AG09309 (cell line): ENCODE data around the gene RAB1A.

Source experiments
- DNase-seq: peaks from one replicate; pipeline ENCODE4 v3.0.0-alpha.2; 2010; ENCODE audit warnings: low read depth
- H3K4me3 ChIP-seq: 2 replicates; pipeline ENCODE4 v1.5.1; 2011; ENCODE audit warnings: mild to moderate bottlenecking, low read depth, low read length, moderate library complexity; ENCODE audit not compliant: control insufficient read depth
- TF ChIP-seq, protein P1 (sequence below): IDR thresholded peaks from 2 replicates; pipeline ENCODE4 v1.5.1; 2011; ENCODE audit warnings: mild to moderate bottlenecking, low read depth, low read length, inconsistent platforms; ENCODE audit not compliant: insufficient read depth, control insufficient read depth; ENCODE audit errors: missing control alignments

Gene RAB1A

DNA sequence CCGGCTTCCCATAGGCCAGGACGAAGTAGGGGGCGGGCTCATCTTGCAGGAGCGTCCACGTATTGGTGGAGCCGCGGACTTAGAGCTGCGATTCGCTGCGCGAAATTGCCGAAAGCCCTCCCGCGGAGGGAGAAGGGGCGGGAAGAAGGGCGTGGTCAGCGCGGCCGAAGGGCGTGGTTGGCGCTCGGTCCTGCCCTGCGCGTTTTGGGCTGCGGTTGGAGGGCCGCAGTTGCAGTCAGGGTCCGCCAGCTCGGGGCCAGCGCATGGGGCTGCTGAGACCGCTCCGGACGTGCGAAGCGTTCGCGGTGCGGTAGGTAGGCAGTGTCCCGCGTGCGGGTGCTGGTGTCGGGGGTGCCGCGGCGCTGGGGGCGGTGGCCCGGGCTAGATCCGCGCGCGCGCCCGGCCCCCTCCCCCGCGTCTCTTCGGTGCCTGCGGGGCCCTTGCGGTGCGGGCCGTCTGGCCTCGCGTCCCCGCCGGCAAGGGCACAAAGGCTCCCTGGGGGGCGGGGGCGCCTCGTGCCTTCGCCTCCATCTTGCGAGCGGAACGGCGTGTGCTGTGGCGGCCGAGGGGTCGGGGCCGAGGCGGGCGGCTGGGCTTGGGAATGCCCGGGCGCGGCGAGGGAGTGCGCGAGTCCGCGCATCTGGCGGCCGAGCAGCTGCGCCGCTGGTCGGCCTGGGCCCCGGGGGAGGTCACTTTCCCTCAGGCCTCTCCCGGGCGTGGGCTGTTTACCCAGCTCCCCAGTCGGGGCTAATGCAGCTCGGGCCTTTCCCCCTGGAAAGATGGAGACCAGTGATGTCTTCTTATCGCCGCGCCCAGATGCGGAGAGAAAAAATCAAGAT lies 73.5 kb downstream of the RAB1A start, which contains the start of gene CEP68:
CEP68 (plus strand) TSS at position 202 of the 839 bp plus-strand sequence. CDS start 13,029 bp downstream, outside the sequence.
- H3K4me3 ChIP-seq = peak within 1 kb of the TSS; percentile 74
- TF ChIP-seq, protein P1, sequence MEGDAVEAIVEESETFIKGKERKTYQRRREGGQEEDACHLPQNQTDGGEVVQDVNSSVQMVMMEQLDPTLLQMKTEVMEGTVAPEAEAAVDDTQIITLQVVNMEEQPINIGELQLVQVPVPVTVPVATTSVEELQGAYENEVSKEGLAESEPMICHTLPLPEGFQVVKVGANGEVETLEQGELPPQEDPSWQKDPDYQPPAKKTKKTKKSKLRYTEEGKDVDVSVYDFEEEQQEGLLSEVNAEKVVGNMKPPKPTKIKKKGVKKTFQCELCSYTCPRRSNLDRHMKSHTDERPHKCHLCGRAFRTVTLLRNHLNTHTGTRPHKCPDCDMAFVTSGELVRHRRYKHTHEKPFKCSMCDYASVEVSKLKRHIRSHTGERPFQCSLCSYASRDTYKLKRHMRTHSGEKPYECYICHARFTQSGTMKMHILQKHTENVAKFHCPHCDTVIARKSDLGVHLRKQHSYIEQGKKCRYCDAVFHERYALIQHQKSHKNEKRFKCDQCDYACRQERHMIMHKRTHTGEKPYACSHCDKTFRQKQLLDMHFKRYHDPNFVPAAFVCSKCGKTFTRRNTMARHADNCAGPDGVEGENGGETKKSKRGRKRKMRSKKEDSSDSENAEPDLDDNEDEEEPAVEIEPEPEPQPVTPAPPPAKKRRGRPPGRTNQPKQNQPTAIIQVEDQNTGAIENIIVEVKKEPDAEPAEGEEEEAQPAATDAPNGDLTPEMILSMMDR = no peak
- peak; percentile 86 for DNase-seq

DNA sequence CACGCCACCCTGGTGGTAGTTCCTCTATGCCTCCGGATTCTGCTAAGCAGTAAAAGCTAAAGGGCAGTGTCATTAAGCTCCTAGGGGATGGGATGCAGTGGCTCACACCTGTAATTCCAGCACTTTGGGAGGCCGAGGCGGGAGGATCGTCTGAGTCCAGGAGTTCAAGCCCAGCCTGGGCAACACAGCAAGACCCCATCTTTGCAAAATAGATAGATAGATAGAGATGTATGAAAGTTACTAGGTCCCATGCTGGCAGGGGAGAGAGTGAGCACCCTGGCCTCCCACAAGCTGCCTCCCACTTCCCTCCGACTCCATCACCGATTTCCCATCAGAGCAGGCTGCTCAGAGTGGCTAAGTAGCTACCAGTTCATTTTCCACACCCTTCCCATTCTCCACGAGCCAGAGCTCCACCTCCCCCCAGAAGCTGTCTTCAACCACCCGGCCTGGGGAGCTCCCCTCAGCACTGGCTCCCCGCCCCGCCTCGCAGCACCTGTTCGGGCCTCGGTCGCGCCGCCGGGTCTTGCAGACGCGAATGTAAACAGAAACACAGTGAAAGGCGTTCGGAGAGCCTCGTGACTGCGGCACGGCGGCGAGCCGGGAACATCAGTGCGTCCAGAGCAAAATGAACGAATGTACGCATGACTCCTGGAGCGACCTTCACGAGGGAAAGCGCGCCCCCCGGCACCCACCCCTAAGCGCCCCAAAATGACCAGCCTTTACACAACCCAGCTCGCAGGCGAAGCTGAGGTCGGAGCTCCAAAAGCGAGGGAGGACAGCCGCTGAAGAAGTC lies 74.3 kb downstream of the RAB1A start:
- no peak for DNase-seq
- TF ChIP-seq, protein P1 = no peak
- H3K4me3 ChIP-seq = peak overlapping the region; percentile 74

DNA sequence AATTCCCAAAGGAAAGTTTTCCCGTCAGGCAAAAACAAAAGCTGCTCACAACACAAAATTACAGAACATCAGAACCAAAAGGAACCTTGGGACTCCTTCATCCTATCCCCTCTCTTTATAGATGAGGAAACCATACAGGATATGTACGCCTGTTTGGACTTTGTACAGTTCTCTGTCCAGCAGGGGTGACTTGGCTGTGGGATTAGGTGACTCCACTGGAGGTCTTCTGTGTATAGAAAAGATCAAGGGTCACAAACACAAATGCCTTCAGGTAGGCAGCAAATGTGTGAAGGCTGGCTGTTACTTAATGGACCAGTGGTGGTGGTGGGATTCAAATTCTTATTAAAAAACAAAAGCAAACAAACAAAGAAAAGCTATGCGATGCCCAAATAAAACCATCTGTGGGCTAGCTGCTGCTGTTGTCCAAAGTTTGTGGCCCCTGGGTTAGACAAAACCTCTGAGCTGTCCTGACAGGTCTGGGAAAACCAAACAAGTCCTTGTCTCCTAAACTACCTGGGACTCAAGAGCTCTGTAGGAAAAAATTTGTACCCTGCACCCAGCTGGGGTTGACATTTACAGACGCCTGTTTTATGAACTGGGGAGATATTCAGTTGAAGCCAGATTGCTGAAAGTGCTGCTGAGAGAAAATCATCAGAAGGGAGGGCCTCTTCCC lies 75.0 kb downstream of the RAB1A start:
- TF ChIP-seq, protein P1 = no peak
- DNase-seq = no peak
- no peak overlapping the region for H3K4me3 ChIP-seq

DNA sequence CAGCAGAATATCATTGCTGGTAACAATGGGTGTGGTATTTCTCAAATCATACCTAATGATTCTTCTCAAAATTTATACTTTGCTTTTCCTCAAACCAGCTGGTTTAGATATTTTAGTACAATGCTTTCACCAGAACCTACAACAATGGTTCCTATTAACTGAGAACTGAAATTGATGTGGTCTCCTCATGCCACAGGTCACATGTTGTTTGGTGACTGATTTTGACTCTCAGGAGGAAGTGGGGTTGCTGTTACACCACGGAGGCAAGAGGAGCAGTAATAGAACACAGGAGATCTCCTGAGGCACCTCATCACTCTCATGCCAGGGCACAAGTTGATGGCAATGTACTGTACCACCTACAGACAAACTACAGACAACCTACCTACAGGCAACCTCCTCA lies 76.7 kb downstream of the RAB1A start:
- TF ChIP-seq, protein P1 = no peak
- no peak for DNase-seq
- H3K4me3 ChIP-seq = no peak overlapping the region

DNA sequence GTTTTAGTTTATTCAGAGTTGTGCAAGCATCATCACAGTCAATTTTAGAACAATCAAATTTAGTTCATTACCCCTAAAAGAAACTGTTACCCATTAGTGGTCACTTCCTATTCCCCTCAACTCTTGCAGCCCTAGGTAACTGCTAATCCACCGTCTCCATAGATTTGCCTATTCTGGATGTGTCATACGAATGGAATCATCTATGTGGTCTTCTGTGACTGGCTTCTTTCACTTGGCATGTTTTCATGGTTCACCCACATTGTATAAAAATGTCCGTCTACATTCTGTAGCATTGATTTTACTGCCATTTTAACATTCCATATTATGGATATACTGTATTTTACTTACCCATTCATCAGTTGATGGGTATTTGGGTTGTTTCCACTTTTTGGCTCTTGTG lies 79.0 kb downstream of the RAB1A start:
- TF ChIP-seq, protein P1 = no peak
- no peak overlapping the region for H3K4me3 ChIP-seq
- DNase-seq = no peak

DNA sequence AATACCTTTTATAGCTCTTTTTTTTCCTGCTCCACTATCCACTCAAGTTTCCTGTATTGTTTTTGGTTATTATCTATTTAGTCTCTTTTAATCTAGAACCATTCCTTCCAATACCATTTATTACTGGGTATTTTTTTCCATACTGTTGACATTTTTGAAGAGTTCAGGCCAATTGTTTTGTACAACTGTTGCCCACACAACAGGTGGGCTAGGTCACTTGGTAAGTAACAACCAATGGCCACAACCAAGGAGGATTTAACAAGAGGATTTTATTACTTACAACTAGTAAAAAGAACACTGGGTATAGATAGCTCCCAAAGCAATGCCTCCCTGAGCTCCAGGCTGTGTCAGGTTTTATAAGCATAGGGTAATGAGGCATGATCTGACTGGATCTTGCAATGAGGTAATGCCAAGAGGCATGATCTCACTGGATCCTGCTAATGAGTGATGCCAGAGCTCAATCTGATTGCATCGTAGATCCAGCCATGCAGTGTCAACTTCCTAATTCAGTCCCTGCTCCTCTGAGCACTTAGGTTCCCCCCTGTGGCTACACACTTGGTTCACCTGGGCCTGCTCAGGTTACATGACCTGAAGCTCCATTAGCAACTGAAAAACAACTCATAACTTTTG lies 80.8 kb downstream of the RAB1A start:
- H3K4me3 ChIP-seq = no peak overlapping the region
- DNase-seq = no peak
- TF ChIP-seq, protein P1 = no peak
